Adipocyte (in vitro differentiated cells): ENCODE measurements around the gene CREB3.

Experiments used
- DNase-seq: peaks from one replicate; pipeline ENCODE4 v3.0.0-alpha.2; 2015; ENCODE audit warnings: low read depth
- H3K27me3 ChIP-seq: replicated peaks from 2 replicates; pipeline ENCODE4 v1.7.0; 2013; ENCODE audit warnings: mild to moderate bottlenecking, low read length, moderate library complexity; ENCODE audit not compliant: control insufficient read depth, insufficient read depth
- H3K36me3 ChIP-seq: 2 replicates; pipeline ENCODE4 v1.7.0; 2013; ENCODE audit warnings: low read length, mild to moderate bottlenecking, moderate library complexity; ENCODE audit not compliant: control insufficient read depth, insufficient read depth, severe bottlenecking
- H3K4me1 ChIP-seq: 2 replicates; pipeline ENCODE4 v1.7.0; 2013; ENCODE audit warnings: mild to moderate bottlenecking, low read length, moderate library complexity; ENCODE audit not compliant: control insufficient read depth, insufficient read depth
- H3K4me3 ChIP-seq: 2 replicates; pipeline ENCODE4 v1.7.0; 2013; ENCODE audit warnings: mild to moderate bottlenecking, low read length, moderate library complexity
- H3K9ac ChIP-seq: 2 replicates; pipeline ENCODE4 v1.7.0; 2013; ENCODE audit warnings: mild to moderate bottlenecking, low read length, moderate library complexity
- H3K9me3 ChIP-seq: 2 replicates; pipeline ENCODE4 v1.7.0; 2013; ENCODE audit warnings: mild to moderate bottlenecking, low read length, moderate library complexity; ENCODE audit not compliant: control insufficient read depth

CREB3 gene

GRCh38 chr9:35728041-35728971 lies 4.2 kb upstream of the CREB3 start:
- peak; percentile 91 for DNase-seq
- Histone ChIP-seq H3K4me1 (peaks cover 58% of the 10 kb centered on the region), H3K9ac (peak overlapping the region; percentile 99), H3K4me3 (peak overlapping the region; percentile 97), H3K27me3 (no peaks in the 10 kb centered on the region), H3K36me3 (peaks cover 24% of the 10 kb centered on the region), H3K9me3 (no peaks in the 10 kb centered on the region)

DNA sequence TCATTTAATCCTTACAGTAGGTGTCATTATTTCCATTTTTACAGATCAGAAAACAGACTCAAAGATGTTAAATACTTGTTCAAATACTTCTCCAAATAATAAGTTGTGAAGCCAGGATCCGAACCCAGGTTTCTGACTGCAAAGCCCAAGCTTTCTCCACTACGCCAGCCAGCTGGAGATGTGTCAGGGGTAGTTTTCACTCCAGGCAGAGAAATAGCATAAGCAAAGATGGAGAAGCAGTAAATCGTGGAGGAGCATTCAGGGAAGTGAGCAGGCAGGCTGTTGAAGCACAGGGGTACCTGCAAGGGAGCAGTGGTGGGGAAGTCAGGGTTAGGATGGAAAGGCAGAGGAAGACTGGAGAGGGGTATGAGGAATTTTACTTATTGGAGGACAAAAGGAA lies 3.4 kb upstream of the CREB3 start:
- H3K4me1 ChIP-seq: peaks cover 66% of the 10 kb centered on the region
- H3K9me3 ChIP-seq: no peaks in the 10 kb centered on the region
- H3K9ac ChIP-seq: peak overlapping the region; percentile 99
- peaks cover 16% of the 10 kb centered on the region for H3K36me3 ChIP-seq
- DNase-seq: no peak
- peak overlapping the region; percentile 97 for H3K4me3 ChIP-seq
- H3K27me3 ChIP-seq: no peaks in the 10 kb centered on the region

GRCh38 chr9:35729700-35730485 lies 2.6 kb upstream of the CREB3 start:
- Histone ChIP-seq H3K4me3 (peak overlapping the region; percentile 97), H3K36me3 (peaks cover 15% of the 10 kb centered on the region), H3K9ac (peak overlapping the region; percentile 99), H3K9me3 (no peaks in the 10 kb centered on the region), H3K27me3 (no peaks in the 10 kb centered on the region), H3K4me1 (peaks cover 71% of the 10 kb centered on the region)
- DNase-seq: peak; percentile 90

DNA sequence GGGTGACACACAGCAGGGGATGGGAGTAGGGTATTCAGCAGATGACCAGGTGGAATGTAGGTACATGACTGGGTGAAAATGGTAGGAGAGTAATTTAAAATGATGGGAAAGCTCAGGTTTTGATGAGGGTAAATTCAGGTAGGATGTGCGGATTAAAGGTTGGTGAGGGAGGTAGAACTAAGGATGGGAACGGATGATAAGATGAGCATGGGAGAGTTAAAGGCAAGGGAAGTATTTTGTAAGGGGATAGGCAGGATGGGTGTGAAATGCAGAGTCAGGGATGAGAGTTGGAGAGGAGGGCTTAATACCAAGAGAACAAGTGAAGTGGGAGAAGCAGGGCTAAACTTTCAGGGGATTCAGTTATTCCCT lies 2.0 kb upstream of the CREB3 start:
- H3K27me3 ChIP-seq: no peaks in the 10 kb centered on the region
- peaks cover 71% of the 10 kb centered on the region for H3K4me1 ChIP-seq
- peak overlapping the region; percentile 97 for H3K4me3 ChIP-seq
- H3K9me3 ChIP-seq: no peaks in the 10 kb centered on the region
- DNase-seq: no peak
- peak overlapping the region; percentile 99 for H3K9ac ChIP-seq
- H3K36me3 ChIP-seq: peaks cover 15% of the 10 kb centered on the region

- Histone ChIP-seq H3K27me3 (no peaks in the 10 kb centered on the region), H3K9me3 (no peaks in the 10 kb centered on the region), H3K4me3 (peak overlapping the region; percentile 97), H3K4me1 (peaks cover 63% of the 10 kb centered on the region), H3K36me3 (peaks cover 23% of the 10 kb centered on the region), H3K9ac (peak overlapping the region; percentile 99)
- DNase-seq: no peak
Measured at GRCh38 chr9:35731415-35732184, 866 bp upstream of the CREB3 start.

GRCh38 chr9:35732800-35733541 lies 505 bp downstream of the CREB3 start:
- Histone ChIP-seq H3K9ac (peak overlapping the region; percentile 99), H3K4me3 (peak overlapping the region; percentile 97), H3K36me3 (peaks cover 37% of the 10 kb centered on the region), H3K9me3 (no peaks in the 10 kb centered on the region), H3K4me1 (peaks cover 50% of the 10 kb centered on the region), H3K27me3 (no peaks in the 10 kb centered on the region)
- peak; percentile 56 for DNase-seq

DNA sequence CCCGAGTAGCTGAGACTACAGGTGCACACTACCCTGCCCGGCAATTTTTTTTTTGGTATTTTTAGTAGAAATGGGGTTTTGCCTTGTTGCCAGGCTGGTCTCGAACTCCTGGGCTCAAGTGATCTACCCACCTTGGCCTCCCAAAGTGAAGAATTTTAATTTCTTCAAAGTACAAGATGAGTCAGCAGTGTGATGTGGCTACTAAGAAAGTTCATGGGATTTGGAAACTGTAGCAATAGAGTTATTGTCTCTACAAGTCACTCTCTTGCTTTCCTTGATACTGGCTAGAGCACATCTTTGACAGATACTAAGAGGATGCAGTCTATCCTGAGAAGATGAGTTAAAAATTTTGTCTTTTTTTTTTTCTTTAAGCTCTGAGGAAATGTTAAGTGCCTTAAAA lies 1.6 kb downstream of the CREB3 start:
- Histone ChIP-seq H3K9me3 (no peaks in the 10 kb centered on the region), H3K36me3 (peaks cover 48% of the 10 kb centered on the region), H3K9ac (peak overlapping the region; percentile 99), H3K4me1 (peaks cover 38% of the 10 kb centered on the region), H3K4me3 (peak overlapping the region; percentile 97), H3K27me3 (no peaks in the 10 kb centered on the region)
- DNase-seq: no peak

GRCh38 chr9:35736201-35736633 lies 3.8 kb downstream of the CREB3 start:
- H3K9me3 ChIP-seq: no peaks in the 10 kb centered on the region
- peak; percentile 84 for DNase-seq
- peaks cover 19% of the 10 kb centered on the region for H3K4me1 ChIP-seq
- no peak overlapping the region for H3K4me3 ChIP-seq
- peaks cover 69% of the 10 kb centered on the region for H3K36me3 ChIP-seq
- no peaks in the 10 kb centered on the region for H3K27me3 ChIP-seq
- H3K9ac ChIP-seq: peak overlapping the region; percentile 18

DNA sequence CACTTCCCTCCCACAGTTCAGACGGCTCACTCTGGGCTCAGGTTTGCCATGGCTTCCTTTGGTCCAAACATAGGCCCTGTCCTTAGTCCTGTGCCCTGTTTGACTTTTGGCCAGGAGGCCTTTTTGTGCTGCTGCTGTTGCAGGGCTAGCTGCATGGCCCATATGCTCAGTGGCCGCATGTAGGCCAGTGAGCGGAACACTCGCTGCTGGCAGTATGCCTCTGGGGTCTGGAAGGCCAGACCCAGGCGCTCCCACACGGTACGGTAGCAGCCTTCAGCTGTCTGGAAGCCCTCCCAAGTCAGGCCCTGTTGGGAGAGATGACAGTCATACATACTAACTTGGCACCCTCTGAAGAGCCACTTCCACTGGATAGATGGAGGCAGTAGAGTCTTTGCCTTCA lies 4.7 kb downstream of the CREB3 start:
- Histone ChIP-seq H3K4me1 (peaks cover 19% of the 10 kb centered on the region), H3K9ac (no peak overlapping the region), H3K4me3 (no peak overlapping the region), H3K9me3 (no peaks in the 10 kb centered on the region), H3K27me3 (no peaks in the 10 kb centered on the region), H3K36me3 (peaks cover 77% of the 10 kb centered on the region)
- no peak for DNase-seq

- DNase-seq: no peak
- no peaks in the 10 kb centered on the region for H3K27me3 ChIP-seq
- peak overlapping the region; percentile 5 for H3K9ac ChIP-seq
- H3K9me3 ChIP-seq: no peaks in the 10 kb centered on the region
- peaks cover 87% of the 10 kb centered on the region for H3K36me3 ChIP-seq
- no peak overlapping the region for H3K4me3 ChIP-seq
- peaks cover 14% of the 10 kb centered on the region for H3K4me1 ChIP-seq
Measured at GRCh38 chr9:35738186-35738585, 5.7 kb downstream of the CREB3 start.
